ENCODE measurements around the gene DAD1.

- no peak for TF ChIP-seq CTCF (IDR thresholded peaks at IDR 0.05)
- TF ChIP-seq POLR2A (IDR thresholded peaks at IDR 0.05) = no peak
Observed at GRCh38 chr14:22523283-22523682, 65.7 kb downstream of the DAD1 start.

Data from gastroesophageal sphincter (tissue), 3 donors.